ENCODE results near the gene SMYD3.

GRCh38 chr1:246552110-246552509 lies 45.0 kb upstream of the SMYD3 start:
- TF ChIP-seq CTCF (tag by site-specific recombination; IDR thresholded peaks at IDR 0.05) (no peak), ZNF580 (tag by site-specific recombination; IDR thresholded peaks at IDR 0.05) (no peak), ZNF114 (tag by site-specific recombination; IDR thresholded peaks at IDR 0.05) (no peak), KLF10 (tag by site-specific recombination; IDR thresholded peaks at IDR 0.05) (no peak), ZNF362 (tag by site-specific recombination; IDR thresholded peaks at IDR 0.05) (no peak), ZNF274 (IDR thresholded peaks at IDR 0.05; ENCODE audit: low read length) (no peak), ZNF274 (tag by site-specific recombination; IDR thresholded peaks at IDR 0.05; ENCODE audit: borderline replicate concordance) (no peak), PATZ1 (tag by site-specific recombination; IDR thresholded peaks at IDR 0.05) (no peak), KLF1 (tag by site-specific recombination; IDR thresholded peaks at IDR 0.05) (no peak), MZF1 (tag by site-specific recombination; IDR thresholded peaks at IDR 0.05; ENCODE audit: borderline replicate concordance) (no peak), ZNF629 (tag by site-specific recombination; IDR thresholded peaks at IDR 0.05) (no peak), ZNF324 (tag by site-specific recombination; IDR thresholded peaks at IDR 0.05) (no peak), TSHZ1 (tag by site-specific recombination; IDR thresholded peaks at IDR 0.05; ENCODE audit: borderline replicate concordance) (no peak), ZNF501 (tag by site-specific recombination; IDR thresholded peaks at IDR 0.05) (no peak)
